Left forelimb (tissue), 1 donor: ENCODE data around the gene SPOCK3.
"Not testable (repeated sequence)": the region's sequence is repeated elsewhere in the genome, so short reads cannot be mapped to it uniquely, and the experiment has no call there.

Source experiments
- DNase-seq: peaks from one replicate; pipeline ENCODE4 v3.0.0-alpha.2; 2018; ENCODE audit warnings: low spot score

The SPOCK3 gene

GRCh38 chr4:166957451-166957850, 276.8 kb downstream of the SPOCK3 start:
- no peak for DNase-seq

DNA sequence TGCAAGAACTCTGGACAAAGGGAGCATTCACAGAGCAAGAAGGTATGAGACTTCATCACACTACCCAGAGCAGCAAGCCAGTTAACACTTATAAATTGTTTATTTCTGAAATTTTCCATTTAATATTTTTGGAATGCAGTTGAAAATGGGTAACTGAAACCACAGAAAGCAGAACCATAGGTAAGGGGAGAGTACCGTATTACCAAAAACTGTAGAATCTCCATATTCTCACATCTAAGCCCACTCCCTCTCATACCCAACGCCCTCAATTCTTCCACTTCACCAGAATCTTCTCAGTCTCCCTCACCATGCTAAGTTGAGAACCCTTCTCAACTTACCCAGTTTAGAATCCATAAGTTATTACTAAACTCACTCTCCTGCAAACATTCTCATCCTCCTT, 277.8 kb downstream of the SPOCK3 start:
- DNase-seq: no peak

GRCh38 chr4:166941629-166942028, 292.7 kb downstream of the SPOCK3 start:
- DNase-seq: no peak

DNA sequence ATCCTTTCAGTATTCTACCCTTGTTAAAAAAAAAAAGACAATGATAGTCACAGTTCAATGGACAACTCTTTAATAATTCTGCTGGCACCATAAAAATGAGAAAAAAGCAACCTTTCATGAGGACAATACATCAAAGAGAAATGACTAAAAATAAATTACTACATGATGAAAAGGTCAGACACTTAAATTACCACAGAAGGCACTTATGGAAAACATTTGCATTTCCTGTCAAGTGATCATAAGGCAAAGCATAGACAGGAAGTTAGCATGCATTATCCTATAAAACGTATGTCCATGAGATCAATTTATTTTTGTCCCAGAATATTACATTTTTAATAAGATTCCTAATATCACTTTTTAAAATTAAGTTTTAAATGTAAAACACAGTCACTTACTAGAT, 303.8 kb downstream of the SPOCK3 start:
- DNase-seq: no peak

- DNase-seq: no peak
These were observed 309.9 kb downstream of the SPOCK3 start for GRCh38 chr4:166924424-166924823.

- DNase-seq: no peak
These were observed 320.4 kb downstream of the SPOCK3 start for GRCh38 chr4:166913926-166914325.

GRCh38 chr4:166903408-166903807, 330.9 kb downstream of the SPOCK3 start:
- no peak for DNase-seq

- no peak for DNase-seq
These were observed 331.4 kb downstream of the SPOCK3 start for GRCh38 chr4:166902941-166903340.

DNA sequence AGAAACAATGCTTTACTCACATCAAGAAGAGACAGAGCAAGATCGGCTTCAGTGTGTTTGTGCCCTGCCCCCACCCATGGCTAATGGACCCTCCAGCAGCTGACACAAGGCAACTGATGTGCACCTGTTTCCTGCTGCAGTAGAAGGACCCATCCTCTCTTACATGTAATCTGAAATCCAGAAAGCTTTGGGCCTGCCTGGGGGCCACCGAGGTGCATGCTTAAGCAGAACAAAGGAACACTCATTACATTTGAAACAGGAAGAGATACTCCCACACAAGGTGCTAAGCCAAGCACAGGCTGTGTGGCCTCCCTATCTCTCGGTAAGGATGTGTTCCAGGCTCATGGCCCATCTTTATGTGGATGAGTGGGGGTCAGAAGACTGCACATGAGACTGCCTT, 338.0 kb downstream of the SPOCK3 start:
- no peak for DNase-seq

DNA sequence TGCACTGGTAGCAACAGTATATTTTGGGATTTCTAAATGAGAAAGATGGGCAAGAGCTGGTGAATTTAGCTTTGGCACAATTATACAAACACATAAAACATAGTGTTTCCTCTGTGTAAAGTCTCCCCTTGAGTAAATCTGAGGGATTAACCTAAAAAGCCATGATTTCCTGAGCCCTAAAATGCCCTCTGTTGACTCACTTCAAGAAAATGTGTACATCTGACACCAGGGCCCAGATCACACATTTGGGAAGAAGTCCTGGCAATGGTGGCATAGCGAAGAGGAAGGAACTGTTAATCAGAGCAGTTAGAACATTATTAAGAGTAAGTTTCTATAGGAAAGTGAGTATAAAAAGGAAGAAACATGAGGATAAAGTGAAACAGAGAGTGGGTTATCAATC, 338.5 kb downstream of the SPOCK3 start:
- no peak for DNase-seq

- no peak for DNase-seq
These were observed 346.8 kb downstream of the SPOCK3 start for GRCh38 chr4:166887457-166887856.

DNA sequence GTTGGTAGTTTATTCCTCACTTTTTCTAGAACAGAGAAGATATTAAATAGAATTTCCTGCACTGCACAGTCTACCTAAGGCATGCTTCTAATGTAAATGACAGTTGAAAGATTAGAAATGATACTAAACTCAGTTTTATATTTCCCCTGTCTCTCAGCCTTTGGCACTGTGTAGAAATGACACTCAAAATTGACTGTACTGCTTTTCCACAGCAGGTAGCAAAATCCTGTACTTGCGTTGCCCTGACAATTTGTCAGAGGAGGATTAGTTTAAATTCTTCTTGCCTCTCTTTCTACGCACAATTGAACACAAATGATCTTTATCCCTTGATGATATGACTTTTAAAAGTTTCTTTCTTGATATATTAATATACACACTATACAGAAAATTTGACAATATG, 347.6 kb downstream of the SPOCK3 start:
- DNase-seq: no peak

- DNase-seq: no peak
These were observed 352.1 kb downstream of the SPOCK3 start for GRCh38 chr4:166882221-166882620.

DNA sequence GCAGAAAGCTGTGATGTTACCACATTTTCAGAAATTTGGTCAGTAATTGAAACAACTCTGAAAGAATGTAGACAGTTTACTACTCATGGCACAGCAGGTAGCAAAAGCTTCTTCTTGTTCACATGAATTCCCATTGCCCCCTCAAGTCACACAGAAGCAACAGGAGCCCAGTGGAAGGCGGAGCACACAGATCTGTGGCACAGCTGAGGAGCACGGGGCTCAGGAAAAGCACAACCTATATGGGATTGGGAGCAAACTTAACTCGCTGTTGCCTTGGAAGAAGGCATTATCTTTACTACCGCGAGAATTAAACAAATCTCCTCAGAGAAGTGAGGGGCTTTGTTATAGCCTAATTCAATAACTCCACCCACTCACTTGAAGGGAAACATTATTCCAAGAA, 358.5 kb downstream of the SPOCK3 start:
- no peak for DNase-seq

- DNase-seq: no peak
These were observed 372.3 kb downstream of the SPOCK3 start for GRCh38 chr4:166862032-166862431.

GRCh38 chr4:166850398-166850797, 383.9 kb downstream of the SPOCK3 start:
- not testable (repeated sequence) for DNase-seq

- no peak for DNase-seq
These were observed 387.4 kb downstream of the SPOCK3 start for GRCh38 chr4:166846939-166847338.

DNA sequence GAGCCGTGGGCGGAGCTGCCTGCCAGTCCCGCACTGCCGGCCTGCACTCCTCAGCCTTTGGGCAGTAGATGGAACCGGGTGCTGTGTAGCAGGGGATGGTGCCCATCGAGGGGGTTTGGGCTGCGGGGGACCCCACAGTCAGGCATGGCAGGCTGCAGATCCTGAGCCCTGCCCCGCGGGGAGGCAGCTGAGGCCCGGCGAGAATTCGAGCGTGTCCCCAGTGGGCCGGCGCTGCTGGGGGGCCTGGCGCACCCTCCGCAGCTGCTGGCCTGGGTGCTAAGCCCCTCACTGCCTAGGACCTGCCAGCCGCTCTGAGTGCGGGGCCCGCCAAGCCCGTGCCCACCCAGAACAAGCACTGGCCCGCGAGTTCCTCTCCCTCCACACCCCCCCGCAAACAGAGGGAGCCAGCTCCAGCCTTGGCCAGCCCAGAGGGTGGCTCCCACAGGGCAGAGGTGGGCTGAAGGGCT, 391.5 kb downstream of the SPOCK3 start:
- no peak for DNase-seq

GRCh38 chr4:166839615-166840251, 394.6 kb downstream of the SPOCK3 start:
- no peak for DNase-seq

DNA sequence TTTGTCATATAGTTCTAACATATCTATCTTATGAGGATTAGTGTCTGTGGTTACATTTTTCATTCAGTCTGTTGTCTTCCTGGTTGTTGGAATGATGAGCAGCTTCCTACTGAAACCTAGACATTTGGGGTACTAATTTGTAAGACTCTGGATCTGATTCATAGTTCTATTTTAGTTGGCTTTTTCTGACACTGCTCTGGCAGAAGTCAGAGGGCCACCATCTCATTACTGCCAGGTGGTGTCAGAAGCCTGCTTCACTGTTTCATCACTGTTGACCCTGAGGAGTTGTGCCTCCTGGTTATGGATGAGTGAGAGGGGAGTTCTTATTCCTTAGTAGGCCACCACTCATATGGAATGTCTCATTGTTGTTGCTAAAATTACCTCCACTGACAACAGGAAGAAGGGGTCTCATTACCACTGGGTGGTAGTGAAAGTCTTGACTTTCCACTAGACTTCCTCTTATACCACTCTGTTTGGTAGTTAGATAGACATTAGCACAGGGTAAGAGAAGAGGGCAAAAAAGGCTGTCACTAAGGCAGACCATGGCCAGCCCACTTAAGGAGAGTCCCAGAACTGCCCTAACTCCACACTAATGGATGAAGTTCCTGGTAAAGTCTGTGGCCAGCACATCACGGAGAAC, 395.2 kb downstream of the SPOCK3 start:
- DNase-seq: no peak

GRCh38 chr4:166836865-166837264, 397.4 kb downstream of the SPOCK3 start:
- no peak for DNase-seq

DNA sequence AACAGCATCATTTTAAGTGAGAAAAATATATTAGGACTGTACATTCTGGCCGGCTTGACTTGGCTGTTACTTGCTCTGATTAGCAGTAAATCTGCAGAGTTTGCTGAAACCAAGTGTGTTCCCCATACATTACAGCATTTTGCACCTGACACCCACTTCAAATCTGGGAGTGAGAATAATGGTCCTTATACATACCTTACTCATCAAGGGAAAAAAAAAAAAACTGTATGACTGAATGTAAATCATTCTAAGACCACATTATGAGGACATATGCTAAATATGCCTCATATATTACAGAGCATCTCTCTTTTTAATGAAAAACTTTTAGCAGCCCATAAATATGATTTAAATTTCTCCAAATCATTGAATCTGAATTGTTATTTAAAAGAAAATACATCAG, 406.7 kb downstream of the SPOCK3 start:
- no peak for DNase-seq

DNA sequence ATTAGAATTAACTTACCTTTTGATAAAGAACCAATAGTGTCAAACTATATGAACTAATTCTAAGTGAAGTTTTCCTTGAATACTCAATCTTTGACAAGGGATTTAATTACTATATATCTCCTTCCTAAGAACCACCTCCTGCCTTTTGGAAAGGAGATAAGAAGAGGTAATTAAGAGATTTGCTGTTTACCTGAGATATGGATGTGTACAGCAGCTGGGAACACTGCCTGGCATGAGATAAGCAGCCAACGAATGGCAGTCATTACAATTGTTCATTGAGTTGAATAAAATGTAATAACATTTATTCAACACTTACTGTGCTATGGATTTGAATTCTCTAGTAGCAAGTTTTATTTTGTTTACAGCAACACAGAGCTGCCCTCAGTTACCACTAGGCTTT, 407.1 kb downstream of the SPOCK3 start:
- DNase-seq: no peak

GRCh38 chr4:166823848-166824247, 410.4 kb downstream of the SPOCK3 start:
- no peak for DNase-seq
